Measurements from ENCODE around the gene RAB31.
"Not testable (repeated sequence)": the region's sequence is repeated elsewhere in the genome, so short reads cannot be mapped to it uniquely, and the experiment has no call there.

The RAB31 gene

GRCh38 chr18:9869715-9870430 is 161.8 kb downstream of the RAB31 start:
- no peak for DNase-seq

GRCh38 chr18:9870431-9871008 is 162.4 kb downstream of the RAB31 start:
- no peak for DNase-seq

- DNase-seq: no peak
Measured at GRCh38 chr18:9871244-9871746, 163.2 kb downstream of the RAB31 start.

GRCh38 chr18:9872823-9873222 is 164.7 kb downstream of the RAB31 start:
- no peak for DNase-seq

GRCh38 chr18:9874728-9875127 is 166.6 kb downstream of the RAB31 start:
- no peak for DNase-seq

- no peak for DNase-seq
Measured at GRCh38 chr18:9876212-9876866, 168.2 kb downstream of the RAB31 start.

- DNase-seq: peak in 1 of 2 experiments; percentile 33
Measured at GRCh38 chr18:9876867-9877654, 169.0 kb downstream of the RAB31 start.

GRCh38 chr18:9877655-9878014 is 169.5 kb downstream of the RAB31 start:
- DNase-seq: no peak

- no peak for DNase-seq
Measured at GRCh38 chr18:9878095-9878494, 170.0 kb downstream of the RAB31 start.

GRCh38 chr18:9878783-9879242 is 170.7 kb downstream of the RAB31 start:
- DNase-seq: no peak

GRCh38 chr18:9884090-9884489 is 176.0 kb downstream of the RAB31 start:
- DNase-seq: no peak

- DNase-seq: no peak
Measured at GRCh38 chr18:9884532-9885140, 176.5 kb downstream of the RAB31 start.

GRCh38 chr18:9885170-9886004 is 177.3 kb downstream of the RAB31 start, which contains the start of gene TXNDC2:
TSS of gene TXNDC2 (plus strand) at chr18:9885973. CDS start at chr18:9886681, 708 bp downstream.
- no peak for DNase-seq

GRCh38 chr18:9886005-9886348 is 177.9 kb downstream of the RAB31 start:
- no peak for DNase-seq

GRCh38 chr18:9887992-9888391 is 179.9 kb downstream of the RAB31 start:
- DNase-seq: no peak

GRCh38 chr18:9890196-9890595 is 182.1 kb downstream of the RAB31 start:
- no peak for DNase-seq

GRCh38 chr18:9890957-9891356 is 182.9 kb downstream of the RAB31 start:
- no peak for DNase-seq

- DNase-seq: not testable (repeated sequence)
Measured at GRCh38 chr18:9891515-9891914, 183.4 kb downstream of the RAB31 start.

GRCh38 chr18:9894454-9895068 is 186.5 kb downstream of the RAB31 start:
- DNase-seq: no peak

- no peak for DNase-seq
Measured at GRCh38 chr18:9897129-9897528, 189.0 kb downstream of the RAB31 start.

GRCh38 chr18:9897787-9898291 is 189.7 kb downstream of the RAB31 start:
- DNase-seq: not testable (repeated sequence)

Data from NCI-H524 (cell line).